GM18505 (cell line): ENCODE data around the gene ATP10B.
"Not testable (repeated sequence)": the region's sequence is repeated elsewhere in the genome, so short reads cannot be mapped to it uniquely, and the experiment has no call there.

Experiments
- ATAC-seq: cut with Tn5 transposase; IDR thresholded peaks from one replicate; pipeline ENCODE4 v1.9.1; 2021; ENCODE audit not compliant: unreplicated experiment
- POLR2A ChIP-seq: IDR thresholded peaks from 4 replicates; pipeline ENCODE4 v1.6.1; 2011; ENCODE audit warnings: borderline replicate concordance; ENCODE audit not compliant: insufficient read depth, insufficient read length; ENCODE audit errors: extremely low read depth

The ATP10B gene

GRCh38 chr5:160760008-160760407 lies 92.0 kb downstream of the ATP10B start:
- TF ChIP-seq POLR2A = no peak
- no peak for ATAC-seq

DNA sequence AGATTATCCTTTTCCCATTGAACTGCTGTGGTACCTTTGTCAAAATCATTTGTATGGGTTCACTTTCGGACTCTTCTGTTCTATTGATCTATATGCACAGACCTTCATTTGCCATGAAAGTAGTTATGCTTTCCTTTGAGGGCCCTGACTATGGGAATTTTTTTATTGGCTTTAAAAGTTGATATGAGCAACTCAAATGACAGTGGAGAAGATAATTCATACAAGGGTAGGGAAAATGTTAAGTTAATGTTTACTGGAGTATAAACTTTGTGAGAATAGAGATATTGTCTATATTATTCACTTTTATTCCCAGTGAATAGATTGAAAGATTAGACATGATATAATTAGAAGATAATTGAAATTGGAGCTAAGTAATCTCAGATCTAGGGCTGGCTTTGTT lies 94.8 kb downstream of the ATP10B start:
- TF ChIP-seq POLR2A = no peak
- no peak for ATAC-seq

GRCh38 chr5:160750938-160751657 lies 100.9 kb downstream of the ATP10B start:
- no peak for ATAC-seq
- no peak for TF ChIP-seq POLR2A

GRCh38 chr5:160749682-160750081 lies 102.3 kb downstream of the ATP10B start:
- no peak for TF ChIP-seq POLR2A
- no peak for ATAC-seq

GRCh38 chr5:160749026-160749425 lies 103.0 kb downstream of the ATP10B start:
- ATAC-seq = no peak
- no peak for TF ChIP-seq POLR2A

GRCh38 chr5:160747987-160748386 lies 104.0 kb downstream of the ATP10B start:
- ATAC-seq = no peak

GRCh38 chr5:160747559-160747958 lies 104.5 kb downstream of the ATP10B start:
- ATAC-seq = no peak
- TF ChIP-seq POLR2A = no peak

More at GRCh38 chr5:160747987-160748386, 104.0 kb downstream of the ATP10B start:
- no peak for TF ChIP-seq POLR2A

GRCh38 chr5:160744268-160745101 lies 107.5 kb downstream of the ATP10B start:
- no peak for TF ChIP-seq POLR2A
- no peak for ATAC-seq

DNA sequence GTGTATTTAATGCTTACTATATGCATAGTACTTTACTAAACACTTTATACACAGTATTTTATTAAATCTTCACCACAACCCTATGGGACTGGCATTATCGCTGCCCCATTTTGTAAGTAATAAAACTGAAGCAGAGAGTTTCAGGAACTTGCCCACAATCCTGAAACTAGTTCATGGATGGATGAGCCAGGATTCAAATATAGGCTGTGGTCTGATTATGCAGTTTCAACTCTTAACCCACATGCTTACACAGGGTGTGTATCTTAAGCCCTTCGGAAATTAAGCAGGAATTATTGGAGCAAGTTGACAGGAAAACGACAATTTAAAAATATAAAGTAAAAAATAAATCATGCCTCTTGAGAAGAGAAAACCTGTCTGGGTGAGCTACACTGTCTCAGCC lies 109.0 kb downstream of the ATP10B start:
- no peak for ATAC-seq
- TF ChIP-seq POLR2A = no peak

- no peak for ATAC-seq
- no peak for TF ChIP-seq POLR2A
These were observed 109.6 kb downstream of the ATP10B start for GRCh38 chr5:160742446-160742845.

- no peak for TF ChIP-seq POLR2A
- ATAC-seq = no peak
These were observed 124.6 kb downstream of the ATP10B start for GRCh38 chr5:160727296-160727997.

- no peak for ATAC-seq
- TF ChIP-seq POLR2A = no peak
These were observed 125.3 kb downstream of the ATP10B start for GRCh38 chr5:160726721-160727120.

DNA sequence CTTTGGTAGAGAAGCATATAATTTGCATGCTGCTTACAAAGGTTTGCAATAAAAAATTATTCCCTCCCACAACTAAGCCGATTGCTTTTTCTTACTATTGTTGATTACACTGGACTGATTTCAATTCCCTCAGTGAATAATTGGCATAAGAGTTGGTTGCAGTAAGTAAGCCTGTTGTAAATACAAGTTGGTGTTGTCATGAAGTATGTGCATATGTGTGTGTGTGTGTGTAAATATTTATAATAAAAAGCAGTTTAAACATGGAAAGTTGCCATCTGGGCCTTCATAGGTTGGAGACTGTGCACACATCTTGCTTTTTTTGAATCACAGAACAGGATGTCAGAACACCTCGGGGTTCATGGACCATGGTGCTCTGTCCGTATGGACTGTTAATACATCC lies 131.2 kb downstream of the ATP10B start:
- ATAC-seq = no peak
- no peak for TF ChIP-seq POLR2A

DNA sequence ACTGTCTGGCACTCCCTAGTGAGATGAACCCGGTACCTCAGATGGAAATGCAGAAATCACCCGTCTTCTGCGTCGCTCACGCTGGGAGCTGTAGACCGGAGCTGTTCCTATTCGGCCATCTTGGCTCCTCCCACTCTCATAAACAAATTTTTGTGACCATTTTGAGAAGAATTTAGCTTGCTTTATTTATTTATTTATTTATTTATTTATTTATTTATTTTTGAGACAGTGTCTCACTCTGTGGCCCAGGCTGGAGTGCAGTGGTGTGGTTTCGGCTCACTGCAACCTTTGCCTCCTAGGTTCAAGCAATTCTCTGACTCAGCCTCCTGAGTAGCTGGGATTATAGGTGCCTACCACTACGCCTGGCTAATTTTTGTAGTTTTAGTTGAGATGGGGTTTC lies 136.5 kb downstream of the ATP10B start:
- not testable (repeated sequence) for ATAC-seq

- no peak for TF ChIP-seq POLR2A
- no peak for ATAC-seq
These were observed 148.3 kb downstream of the ATP10B start for GRCh38 chr5:160703547-160704189.
